Activated naive CD4-positive, alpha-beta T cell treated with anti-CD3 and anti-CD28 coated beads, Interleukin-2, amount 50 U/mL, for 16 hours (primary cell): ENCODE measurements around the gene RIPOR3.
"Not testable (repeated sequence)": the region's sequence is repeated elsewhere in the genome, so short reads cannot be mapped to it uniquely, and the experiment has no call there.

ENCODE experiments used
- DNase-seq: peaks from one replicate; pipeline ENCODE4 v3.0.0-alpha.2; 2020

Gene RIPOR3

DNA sequence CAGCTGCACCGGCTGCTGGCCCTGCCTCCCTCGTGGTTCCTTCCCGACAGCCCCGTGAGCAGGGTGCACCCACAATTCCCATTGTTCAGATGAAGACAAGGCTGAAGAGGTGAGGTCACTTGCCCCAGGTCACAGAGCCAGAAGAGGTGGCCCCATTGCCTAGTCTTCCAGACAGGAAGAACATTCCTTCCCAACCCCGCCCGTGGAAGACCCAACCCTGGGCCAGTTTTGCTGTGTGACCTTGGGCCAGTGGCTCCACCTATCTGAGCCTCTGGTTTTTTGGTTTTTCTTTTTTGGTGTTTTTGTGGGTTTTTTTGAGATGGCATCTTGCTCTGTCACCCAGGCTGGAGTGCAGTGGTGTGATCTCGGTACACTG lies 61.7 kb downstream of the RIPOR3 start:
- no peak for DNase-seq

DNA sequence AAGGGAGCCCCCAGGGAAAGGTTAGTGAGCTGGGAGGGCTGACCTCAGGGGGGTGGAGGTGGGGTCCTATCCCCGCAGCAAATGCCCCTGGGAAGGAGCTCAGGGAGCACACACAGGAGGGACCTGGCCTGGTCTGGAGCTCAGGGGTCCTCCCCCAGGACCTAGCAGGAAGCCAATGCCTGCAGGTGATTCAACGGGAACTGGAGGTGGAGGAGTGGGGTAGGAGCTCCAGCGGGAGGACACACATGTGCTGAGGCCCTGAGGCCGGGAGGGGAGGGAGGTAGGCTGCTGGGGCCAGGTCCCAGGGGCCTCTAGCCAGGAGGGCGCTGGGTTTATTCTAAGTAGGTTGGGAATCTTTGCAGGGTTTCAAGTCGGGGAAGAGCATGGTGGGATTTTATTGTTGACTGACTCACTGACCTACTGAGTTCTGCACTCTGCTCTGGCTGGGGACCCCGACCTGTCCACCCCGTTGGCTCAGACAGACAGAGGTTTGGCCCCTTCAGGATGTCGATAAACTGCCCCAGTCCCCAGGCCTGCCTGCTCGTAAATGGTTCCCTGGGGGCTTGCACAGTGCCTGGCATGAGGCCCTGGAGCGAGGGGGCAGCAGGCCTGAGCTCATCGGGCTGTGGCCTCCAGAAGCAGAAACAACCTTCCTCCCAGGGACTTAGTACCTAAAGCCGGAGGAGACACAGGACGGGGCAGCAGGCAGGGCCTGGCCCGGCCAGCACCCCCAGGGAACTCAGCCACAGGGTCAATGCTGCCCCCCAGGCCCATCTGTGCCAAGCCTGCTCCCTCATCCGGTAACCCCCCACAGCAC lies 62.3 kb downstream of the RIPOR3 start:
- no peak for DNase-seq

DNA sequence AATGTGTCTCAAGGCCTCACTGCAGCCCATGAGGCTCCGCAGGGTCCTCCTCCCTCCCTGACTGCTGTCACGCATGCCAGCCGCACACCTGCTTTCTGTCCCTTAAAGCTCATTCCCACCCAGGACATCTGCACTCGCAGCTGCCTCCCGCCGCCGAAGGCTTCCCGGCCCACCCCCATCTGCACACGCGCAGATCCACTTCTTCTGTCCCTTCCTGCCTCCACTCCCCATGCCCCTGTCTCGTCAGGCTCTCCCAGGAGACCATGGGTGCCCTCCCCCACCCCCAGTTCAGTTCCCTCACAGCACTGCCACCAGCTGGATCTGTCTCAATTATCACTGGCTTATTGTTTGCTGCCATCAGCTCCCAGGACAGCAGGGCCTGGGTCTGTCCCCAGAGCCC lies 63.0 kb downstream of the RIPOR3 start:
- no peak for DNase-seq

DNA sequence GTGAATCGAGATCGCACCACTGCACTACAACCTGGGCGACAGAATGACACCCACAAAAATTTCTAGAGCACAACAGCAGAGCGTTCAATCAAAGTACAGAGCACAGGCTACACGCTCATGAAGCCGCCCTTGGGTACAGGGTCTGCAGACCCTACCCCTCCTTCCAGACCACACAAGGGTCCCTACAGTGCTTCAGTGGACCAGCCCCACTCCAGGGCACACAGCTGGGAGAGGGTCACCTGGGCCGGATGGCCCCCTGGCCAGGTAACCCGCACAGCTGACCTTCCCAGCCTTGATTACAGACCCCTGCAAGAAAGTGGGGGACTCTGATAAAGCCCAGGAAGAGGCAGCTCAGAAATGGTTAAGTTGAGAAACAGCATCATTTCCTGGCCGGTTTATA lies 63.6 kb downstream of the RIPOR3 start:
- no peak for DNase-seq

DNA sequence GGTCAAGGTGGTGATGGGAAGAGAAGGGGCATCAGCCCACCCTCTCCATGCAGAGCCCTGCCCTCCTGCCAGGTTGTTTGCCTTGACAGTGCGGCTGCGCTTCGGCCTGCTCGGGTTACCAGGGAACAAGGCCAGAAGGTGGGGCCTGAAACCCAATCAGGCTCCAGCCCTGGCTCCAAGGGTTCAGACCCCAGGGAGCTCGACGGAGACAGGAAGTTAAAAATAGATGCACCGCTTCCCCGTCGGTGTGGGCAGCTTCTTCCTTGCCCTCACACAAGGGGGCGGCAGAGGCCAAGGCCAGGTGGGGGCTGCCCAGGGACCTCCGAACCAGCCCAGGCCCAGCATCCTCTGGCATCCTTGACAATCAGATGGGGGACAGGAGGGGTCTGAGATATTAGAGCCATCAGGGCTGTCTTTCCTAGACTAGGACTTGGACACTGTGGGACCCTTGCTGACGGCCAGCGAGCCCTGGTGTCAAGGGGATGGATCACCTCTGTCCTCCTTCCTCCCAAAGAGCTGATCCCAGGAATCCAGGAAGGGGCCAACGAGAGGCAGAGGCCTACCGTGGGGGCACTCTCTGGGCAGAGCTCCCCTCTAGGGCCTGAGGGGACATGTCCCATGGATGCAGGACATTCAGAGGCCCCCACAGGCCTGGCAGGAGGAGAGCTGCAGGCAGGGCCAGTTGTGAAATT lies 65.2 kb downstream of the RIPOR3 start:
- peak; percentile 37 for DNase-seq

DNA sequence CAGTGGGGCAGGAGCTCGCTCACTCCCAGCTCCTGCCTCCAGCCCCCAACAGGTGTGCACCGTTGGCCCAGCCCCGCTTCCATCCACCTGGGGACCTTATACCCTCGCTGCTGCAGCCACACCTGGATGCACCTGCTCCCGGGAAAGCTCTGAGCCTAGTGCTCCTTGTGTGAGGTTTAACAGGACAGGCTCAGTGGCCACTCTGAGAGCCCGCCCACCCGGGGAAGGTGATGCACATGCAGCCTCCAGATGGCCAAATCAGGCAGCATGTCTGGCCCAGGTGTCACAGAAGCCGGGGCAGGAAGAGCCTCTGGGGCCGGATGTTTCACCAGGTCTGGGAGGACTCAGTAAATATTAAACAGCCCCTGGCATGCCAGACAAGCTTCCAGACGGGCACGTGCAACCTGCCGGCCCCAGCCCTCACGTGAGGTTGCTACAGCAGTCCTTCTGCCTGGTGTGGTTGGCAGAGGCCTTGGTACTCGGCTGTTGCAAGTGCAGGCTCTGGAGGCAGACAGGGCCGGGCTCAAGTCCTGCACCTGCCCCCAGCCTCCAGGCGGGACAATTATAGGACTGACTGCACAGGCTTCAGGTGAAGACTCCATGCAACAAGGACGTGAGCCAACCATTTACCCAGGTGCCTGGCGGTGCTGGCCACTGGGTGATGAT lies 66.9 kb downstream of the RIPOR3 start:
- DNase-seq = no peak

DNA sequence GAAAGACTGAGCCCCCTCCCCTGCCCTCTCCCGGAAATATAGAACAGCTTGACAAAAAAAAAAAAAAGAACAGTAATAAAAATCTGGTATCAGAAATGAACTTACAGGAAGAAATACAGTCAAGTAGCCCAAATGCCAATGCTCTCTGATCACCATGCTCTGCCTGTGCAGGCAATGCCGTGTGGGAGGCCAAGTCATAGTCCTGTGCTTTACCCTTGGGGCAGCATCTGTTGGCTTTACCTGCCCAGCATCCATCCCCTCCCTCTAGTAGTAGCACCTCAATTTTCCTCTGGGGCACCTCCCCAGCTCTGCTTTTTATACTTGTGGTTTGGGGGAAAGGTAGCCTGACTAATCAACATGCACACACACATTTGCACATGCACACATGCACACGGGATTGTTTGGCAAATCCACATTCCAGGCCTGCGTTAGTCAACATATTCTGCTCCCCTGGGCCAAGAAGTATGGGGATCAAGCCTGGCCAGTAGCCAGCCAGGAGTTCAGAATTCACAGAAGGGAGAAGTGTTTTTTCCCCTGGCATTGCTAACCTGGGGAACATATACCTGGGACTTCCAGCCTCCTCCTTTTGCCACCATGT lies 70.2 kb downstream of the RIPOR3 start:
- no peak for DNase-seq

DNA sequence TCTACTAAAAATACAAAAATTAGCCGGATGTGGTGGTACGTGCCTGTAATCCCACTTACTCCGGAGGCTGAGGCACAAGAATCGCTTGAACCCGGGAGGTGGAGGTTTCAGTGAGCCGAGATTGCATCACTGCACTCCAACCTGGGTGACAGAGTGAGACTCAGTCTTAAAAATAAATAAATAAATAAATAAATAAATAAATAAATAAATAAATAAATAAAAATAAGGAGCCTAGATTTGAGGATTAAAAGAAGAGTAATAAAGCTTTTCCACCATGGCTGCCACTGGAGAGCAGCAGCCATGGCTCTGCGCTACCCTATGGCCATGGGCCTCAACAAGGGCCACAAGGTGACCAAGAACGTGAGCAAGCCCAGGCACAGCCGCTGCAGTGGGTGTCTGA lies 70.9 kb downstream of the RIPOR3 start:
- not testable (repeated sequence) for DNase-seq

DNA sequence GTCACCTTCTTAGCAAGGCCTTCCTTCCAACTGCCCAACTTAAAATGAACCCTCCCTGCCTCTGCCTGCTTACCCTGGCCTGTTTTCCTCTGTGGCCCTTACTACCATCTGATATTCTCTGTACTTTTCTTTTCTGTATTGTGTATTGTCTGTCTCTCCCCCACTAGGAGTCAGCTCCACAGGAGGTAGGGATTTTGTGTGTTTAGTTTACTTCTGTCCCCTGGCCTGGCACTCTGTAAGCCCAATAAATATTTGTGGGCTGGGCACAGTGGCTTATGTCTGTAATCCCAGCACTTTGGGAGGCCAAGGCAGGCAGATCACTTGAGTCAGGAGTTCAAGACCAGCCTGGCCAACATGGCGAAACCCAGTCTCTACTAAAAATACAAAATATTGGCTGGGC lies 72.8 kb downstream of the RIPOR3 start:
- no peak for DNase-seq

DNA sequence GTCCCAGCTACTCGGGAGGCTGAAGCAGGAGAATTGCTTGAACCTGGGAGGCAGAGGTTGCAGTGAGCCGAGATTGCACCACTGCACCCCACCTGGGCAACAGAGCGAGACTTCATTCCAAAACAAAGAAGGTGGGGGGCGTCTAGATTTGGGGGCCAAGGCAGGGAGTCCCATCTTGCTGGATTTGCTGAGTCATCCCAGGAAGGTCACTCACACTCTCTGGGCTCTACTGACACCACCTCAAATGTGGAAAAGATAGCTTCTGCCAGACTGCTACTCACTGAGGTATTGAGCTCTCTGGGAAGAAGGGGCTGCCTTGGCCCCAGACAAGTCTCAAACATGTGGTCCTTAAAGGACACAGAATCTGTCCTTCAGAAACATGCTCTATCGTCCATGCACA lies 74.3 kb downstream of the RIPOR3 start:
- no peak for DNase-seq

DNA sequence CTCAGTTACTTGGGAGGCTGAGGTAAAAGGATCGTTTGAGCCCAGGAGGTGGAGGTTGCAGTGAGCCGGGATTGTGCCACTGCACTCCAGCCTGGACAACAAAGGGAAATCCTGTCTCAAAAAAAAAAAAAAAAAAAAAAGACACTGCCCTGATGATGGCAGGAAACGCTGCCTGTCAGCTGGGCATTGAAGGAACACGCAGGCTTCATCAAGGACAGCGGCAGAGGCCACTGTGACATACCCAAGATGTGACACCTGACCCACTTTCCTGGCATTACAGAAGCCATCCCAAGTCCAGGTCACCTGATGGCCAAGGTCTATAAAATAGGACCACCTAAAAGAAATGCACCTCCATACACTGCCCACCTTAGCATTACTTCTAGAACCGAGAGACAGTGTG lies 75.9 kb downstream of the RIPOR3 start:
- DNase-seq = no peak

DNA sequence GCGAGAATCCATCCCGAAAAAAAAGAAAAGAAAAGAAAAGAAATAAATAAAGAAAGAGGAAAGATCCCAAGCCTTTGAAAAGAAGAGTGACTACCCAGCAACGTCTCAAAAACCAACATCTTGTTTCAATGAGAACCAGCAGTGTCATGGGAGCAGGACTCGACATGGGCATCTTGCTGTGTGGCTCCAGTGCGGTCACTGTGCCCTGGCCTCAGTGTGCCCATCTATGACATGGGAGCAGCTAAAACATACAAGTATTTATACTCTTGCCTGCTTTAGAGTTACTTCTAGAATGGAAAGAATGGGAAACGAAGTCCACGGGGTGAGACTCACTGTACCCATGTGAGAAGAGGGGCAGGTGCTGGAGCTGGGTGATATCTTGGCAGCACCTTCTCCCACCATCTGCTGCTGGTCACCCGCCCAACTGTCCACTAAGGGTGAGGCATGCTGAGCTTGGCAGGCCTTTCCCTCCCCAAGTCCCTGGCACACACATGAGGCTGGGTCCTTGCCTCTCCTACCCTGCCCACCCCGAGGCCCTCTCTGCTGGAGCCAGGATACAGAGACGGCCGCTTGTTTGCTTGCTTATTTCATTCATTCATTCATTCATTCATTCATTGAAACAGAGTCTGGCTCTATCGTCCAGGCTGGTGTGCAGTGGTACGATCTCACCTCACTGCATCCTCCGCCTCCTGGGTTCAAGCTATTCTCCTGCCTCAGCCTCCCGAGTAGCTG lies 77.7 kb downstream of the RIPOR3 start:
- DNase-seq = no peak

DNA sequence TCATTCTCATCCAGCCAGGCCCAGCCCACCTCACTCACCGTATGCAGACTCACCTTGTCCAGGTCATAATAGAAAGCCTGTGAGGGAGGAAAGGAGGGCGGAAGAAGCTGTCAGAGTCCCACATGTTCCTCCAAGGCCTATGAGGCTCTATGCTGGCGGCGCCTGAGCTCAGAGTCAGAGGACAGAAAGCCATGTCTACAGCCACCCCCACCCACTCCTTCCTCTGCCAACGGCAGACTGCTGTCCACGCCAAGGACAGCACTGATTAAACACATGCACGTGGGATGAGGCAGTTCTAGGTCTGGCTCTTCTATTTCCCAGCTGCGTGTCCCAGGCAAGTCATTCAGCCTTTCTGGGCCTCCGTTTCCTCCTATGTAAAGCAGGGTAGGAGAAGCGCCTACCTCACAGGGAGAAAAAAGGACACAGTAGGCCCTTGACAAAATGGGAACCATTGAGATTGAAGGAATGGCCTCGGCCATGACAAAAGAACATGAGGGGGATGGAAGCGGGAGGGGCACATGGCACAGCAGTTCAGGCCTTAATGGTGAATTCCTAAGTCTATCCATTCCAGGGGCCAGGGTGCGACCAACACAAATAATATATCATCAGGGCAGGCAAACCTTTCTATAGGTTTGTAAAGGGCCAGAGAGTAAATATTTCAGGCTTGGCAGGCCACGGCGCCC lies 80.1 kb downstream of the RIPOR3 start:
- no peak for DNase-seq

DNA sequence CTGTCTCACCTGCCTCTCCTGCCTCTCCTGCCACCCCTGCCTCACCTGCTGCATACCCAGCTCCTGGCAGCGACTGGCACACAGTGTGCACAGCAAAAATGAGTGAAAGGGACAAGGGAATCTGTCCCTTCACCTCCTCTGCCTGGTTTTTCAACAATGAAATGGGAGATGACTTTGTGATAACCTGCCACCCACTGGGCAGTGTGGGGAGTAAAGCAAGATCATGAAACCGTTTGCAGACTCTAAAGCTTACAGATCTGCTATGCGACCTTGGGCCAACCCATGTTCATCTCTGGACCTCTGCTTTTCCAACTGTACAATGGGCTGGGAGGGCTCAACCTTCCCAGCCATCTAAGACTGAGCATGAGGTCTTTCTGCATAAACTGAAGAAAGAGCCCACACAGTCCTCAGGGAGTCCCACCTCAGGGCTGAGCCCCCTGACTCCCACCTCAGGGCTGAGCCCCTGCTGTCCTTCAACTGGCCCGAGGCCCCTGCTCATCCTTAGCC lies 81.1 kb downstream of the RIPOR3 start:
- DNase-seq = no peak

DNA sequence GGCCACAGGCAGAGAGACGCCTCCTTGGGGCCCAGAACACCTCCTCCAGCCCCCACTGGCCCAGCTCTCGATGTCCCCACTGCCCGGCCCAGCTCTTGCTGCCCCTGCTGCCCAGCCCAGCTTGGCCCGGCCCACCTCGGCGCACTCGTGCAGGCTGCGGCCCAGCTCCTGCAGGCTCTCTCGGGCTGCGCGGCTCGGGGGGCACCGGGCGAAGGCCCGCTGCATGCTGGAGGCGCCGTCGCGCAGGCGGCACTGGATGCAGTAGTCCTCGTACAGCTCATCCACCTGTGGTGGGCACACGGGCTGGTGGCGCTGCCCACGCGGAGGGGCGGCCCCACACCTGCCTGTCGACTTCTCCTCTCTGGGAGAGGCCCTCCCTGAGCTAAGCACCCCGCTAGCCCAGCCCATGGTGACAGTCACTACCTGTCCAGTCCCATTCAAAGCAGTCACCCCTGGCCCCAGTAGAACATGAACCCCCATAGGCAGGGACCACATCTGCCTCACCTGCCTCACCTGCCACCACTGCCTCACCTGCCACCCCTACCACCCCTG lies 81.8 kb downstream of the RIPOR3 start:
- DNase-seq = no peak

DNA sequence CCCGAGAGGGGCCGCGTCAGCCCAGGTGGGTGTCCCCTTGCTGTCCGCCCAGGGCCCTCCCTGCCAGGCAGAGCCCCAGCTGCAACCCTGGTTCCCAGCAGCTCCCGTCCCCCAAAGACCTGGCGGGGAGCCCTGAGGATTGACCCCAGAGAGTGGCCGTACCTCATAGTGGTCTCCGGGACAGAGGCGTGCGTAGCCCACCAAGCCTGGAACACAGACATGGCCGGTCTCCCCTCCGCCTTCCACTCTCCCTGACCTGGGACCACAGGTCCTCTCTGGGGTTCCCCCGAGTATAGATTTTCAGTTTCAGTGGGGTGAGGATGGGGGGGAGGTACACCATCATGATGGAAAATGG lies 82.6 kb downstream of the RIPOR3 start:
- no peak for DNase-seq

DNA sequence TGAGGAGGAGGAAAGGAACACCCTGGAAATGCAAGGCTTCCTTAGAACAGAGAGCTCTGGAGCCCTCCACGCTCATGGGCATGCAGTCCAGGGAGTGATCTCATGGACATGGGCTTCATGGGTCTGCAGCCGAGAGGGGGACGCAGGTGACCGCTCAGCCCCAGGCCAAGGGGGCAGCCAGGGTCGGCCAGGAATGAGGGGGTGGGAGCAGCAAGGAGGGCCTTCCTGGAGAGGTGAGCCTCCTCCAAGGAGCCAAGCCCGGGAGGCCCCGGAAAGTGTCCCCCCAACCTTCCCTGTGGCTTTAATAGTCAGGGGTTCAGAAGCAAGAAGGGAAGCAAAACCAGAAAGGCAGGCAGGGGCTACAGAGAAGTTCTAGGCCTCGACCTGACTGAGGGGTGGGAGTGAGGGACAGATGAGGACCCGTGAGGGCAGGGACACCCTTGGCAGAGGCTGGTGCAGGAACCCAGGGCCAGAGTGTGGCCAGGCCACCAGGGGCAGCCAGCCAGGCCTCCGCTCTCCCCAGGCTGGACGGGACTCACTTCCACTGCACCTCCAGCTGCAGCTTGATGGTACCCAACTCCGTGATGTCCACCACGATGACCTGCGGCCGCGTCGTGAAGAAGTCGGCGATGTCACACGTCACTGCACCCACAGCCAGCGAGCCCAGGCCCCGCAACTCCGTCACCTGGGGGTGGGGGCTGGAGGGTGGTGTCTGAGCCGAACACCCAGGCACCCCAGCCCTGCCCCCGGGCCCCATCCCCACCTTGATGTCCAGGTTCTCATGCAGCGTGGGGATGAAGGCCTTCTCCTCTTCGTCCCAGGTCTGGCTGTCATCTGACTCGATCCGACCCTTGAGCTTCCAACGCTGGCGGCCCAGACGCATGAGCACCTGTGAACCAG lies 83.2 kb downstream of the RIPOR3 start:
- no peak for DNase-seq

DNA sequence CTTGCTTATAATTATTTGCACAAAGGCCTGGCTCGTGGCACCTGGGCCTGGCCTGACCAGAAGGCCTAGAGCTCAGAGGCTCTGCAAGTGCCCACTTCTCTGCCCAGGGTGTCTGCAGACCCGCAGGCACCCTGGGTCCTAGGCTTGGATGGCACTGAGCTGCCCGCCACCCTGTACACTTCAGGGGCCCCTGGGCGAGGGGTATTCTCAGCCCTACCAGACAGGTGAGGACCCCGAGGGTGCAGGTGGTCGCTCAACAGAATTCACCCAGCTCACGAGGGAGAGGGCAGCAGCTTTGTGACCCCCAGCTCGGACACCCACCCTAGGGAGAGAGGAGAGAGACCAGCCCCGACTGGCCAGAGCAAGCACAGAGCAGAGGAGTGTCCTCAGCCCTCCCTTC lies 83.9 kb downstream of the RIPOR3 start:
- no peak for DNase-seq

DNA sequence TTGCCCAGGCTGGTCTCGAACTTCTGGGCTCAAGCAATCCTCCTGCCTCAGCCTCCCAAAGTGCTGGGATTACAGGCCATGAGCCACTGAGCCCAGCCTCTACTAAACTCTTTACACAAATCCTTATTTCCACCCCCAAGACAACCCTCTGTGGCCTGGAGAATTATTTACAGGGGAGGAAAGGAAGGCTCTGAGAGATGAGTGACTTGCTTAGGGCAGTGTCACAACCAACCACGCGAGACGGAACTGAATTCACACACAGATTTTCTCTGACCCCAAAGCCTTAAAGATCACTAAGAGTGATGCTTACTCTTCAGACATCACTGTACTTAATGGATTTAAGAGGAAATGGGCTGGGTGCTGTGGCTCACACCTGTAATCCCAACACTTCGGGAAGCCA lies 86.2 kb downstream of the RIPOR3 start:
- DNase-seq = no peak

DNA sequence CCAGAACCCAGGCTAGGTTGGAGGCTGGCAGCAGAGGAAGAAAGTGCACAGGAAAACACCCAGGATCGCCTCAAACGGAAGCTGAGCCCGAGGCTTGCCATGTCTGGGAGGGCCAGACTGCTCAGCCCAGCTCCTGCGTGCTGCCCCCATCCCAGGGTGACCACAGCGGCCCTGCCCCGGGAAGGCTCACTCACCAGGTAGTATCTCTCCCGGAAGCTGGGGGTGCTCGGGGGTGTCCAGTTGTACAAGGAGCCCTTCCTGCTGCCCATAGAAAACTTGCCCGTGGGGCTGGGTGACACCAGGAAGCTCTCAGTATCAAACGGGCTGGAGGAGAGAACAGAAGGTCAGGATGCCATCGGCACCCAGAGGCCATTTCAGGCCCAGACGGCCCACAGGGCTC lies 86.9 kb downstream of the RIPOR3 start:
- no peak for DNase-seq
